ENCODE results near the gene ROPN1L. TPM values are rescaled to one million over a fixed set of nuclear protein-coding genes. Genes with fewer than 3 reads are reported as not detected.

Gene ROPN1L
- total and polyA plus RNA-seq, 12 donors = 0.15 to 3.9 (median 0.42) TPM; not detected in 3

DNA sequence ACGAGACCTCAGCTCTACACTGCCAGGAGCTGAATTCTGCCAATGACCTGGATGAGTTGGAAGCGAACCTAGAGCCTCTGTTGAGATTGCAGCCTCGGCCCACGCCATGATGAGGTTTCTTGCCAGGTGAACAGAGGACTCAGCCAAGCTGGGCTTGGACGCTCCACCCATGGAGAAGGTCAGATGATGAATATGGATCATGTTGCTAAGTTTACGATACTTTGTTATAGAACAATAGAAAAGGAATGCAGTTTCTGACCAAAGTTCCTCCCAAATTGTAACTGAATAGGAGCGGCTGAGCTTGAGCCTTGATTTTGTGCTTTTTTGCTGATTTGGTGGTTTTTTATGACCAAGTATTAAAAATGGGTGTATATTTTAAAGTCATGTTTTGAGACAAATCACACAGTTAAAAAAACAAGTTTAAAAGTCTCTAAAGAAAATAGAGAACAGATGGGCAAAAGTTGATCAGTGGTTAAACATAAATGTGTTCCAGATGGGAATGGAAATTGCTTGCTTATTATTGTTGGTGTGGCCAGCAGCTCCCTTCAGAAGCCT is 32.9 kb downstream of the ROPN1L start:
- Histone ChIP-seq H3K4me1 (replicated peaks in 1 of 2) (no peaks in the 10 kb centered on the region), H3K9me3 (replicated peaks in 1 of 3) (no peaks in the 10 kb centered on the region), H3K4me3 (no peak overlapping the region), H3K27ac (no peak overlapping the region), H3K27me3 (no peaks in the 10 kb centered on the region), H3K36me3 (replicated peaks in 1 of 2) (no peaks in the 10 kb centered on the region)
- no peak for DNase-seq
- TF ChIP-seq, protein P1, sequence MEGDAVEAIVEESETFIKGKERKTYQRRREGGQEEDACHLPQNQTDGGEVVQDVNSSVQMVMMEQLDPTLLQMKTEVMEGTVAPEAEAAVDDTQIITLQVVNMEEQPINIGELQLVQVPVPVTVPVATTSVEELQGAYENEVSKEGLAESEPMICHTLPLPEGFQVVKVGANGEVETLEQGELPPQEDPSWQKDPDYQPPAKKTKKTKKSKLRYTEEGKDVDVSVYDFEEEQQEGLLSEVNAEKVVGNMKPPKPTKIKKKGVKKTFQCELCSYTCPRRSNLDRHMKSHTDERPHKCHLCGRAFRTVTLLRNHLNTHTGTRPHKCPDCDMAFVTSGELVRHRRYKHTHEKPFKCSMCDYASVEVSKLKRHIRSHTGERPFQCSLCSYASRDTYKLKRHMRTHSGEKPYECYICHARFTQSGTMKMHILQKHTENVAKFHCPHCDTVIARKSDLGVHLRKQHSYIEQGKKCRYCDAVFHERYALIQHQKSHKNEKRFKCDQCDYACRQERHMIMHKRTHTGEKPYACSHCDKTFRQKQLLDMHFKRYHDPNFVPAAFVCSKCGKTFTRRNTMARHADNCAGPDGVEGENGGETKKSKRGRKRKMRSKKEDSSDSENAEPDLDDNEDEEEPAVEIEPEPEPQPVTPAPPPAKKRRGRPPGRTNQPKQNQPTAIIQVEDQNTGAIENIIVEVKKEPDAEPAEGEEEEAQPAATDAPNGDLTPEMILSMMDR (IDR thresholded peaks at IDR 0.05) = no peak
- TF ChIP-seq POLR2A (IDR thresholded peaks at IDR 0.05) = no peak
- WGBS, 4 donors = 65 to 80% (median 73%) methylated on average over 6 to 7 of the region's 7 CpGs
- intact Hi-C loops (cut with DNase I) = no loop called here

GRCh38 chr5:10475931-10476676 is 34.4 kb downstream of the ROPN1L start:
- H3K4me3 ChIP-seq = no peak overlapping the region
- no peaks in the 10 kb centered on the region for H3K36me3 ChIP-seq (replicated peaks in 1 of 2)
- intact Hi-C loops (cut with DNase I) = no loop called here
- no peak for DNase-seq
- 86 to 89% (median 88%) methylated on average over 11 to 12 of the region's 12 CpGs for WGBS, 4 donors
- TF ChIP-seq, protein P1 (IDR thresholded peaks at IDR 0.05) = no peak
- no peak for TF ChIP-seq POLR2A (IDR thresholded peaks at IDR 0.05)
- no peaks in the 10 kb centered on the region for H3K27me3 ChIP-seq
- no peak overlapping the region for H3K27ac ChIP-seq
- H3K4me1 ChIP-seq (replicated peaks in 1 of 2) = no peaks in the 10 kb centered on the region
- no peaks in the 10 kb centered on the region for H3K9me3 ChIP-seq (replicated peaks in 1 of 3)

DNA sequence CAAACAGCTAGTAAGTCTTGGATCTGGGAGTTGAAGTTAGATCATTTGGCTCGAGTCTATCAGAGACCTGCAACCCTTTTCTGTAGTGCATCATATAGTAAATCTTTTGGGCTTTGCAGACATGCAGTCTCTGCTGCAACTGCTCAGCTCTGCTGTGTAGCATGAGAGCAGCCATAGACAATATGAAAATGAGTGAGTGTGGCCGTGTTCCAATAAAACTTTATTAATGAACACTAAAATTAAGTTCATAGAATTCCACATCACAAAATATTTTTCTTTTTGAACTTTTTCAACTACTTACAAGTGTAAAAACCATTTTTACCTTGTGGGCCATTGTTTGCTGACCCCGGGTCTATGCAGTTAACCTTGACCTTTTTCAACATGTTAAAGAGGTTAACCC is 35.2 kb downstream of the ROPN1L start:
- Histone ChIP-seq H3K4me3 (no peak overlapping the region), H3K36me3 (replicated peaks in 1 of 2) (no peaks in the 10 kb centered on the region), H3K4me1 (replicated peaks in 1 of 2) (no peaks in the 10 kb centered on the region), H3K9me3 (replicated peaks in 1 of 3) (no peaks in the 10 kb centered on the region), H3K27ac (no peak overlapping the region), H3K27me3 (no peaks in the 10 kb centered on the region)
- no peak for TF ChIP-seq POLR2A (IDR thresholded peaks at IDR 0.05)
- 71 to 80% (median 73%) methylated on average over 3 of the region's 3 CpGs for WGBS, 4 donors
- no peak for DNase-seq
- intact Hi-C loops (cut with DNase I) = no loop called here

DNA sequence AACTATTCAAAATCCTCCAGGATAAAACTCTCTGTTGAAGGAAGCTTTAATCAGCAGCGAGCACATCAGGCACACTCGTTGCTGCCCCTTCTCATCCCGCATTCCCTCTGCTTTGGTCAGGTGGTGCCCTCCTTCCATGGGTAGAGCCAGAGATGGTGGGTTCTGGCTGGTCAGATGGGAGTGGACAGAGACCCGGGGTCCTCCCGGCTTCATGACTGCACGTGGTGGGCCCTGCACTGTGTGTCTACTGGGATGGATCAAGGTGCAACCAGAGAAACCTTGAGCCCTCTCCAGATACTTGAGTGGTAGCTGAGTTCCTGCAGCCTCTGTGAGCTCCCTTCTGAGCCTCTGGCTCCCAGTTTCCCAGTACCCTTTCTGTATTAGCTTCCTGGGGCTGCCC is 36.3 kb downstream of the ROPN1L start:
- WGBS, 4 donors = 81 to 94% (median 90%) methylated on average over 5 to 6 of the region's 6 CpGs
- Histone ChIP-seq H3K4me3 (no peak overlapping the region), H3K27me3 (no peaks in the 10 kb centered on the region)

More for the DNA sequence above, 36.3 kb downstream of the ROPN1L start:
- Histone ChIP-seq H3K27ac (no peak overlapping the region), H3K9me3 (replicated peaks in 1 of 3) (no peaks in the 10 kb centered on the region), H3K36me3 (replicated peaks in 1 of 2) (no peaks in the 10 kb centered on the region), H3K4me1 (replicated peaks in 1 of 2) (no peaks in the 10 kb centered on the region)
- intact Hi-C loops (cut with DNase I) = no loop called here
- no peak for TF ChIP-seq POLR2A (IDR thresholded peaks at IDR 0.05)
- TF ChIP-seq, protein P1 (IDR thresholded peaks at IDR 0.05) = no peak
- DNase-seq = no peak
